ENCODE measurements around the gene MARCO.
"Not testable (repeated sequence)": the region's sequence is repeated elsewhere in the genome, so short reads cannot be mapped to it uniquely, and the experiment has no call there.

Gene MARCO

DNA sequence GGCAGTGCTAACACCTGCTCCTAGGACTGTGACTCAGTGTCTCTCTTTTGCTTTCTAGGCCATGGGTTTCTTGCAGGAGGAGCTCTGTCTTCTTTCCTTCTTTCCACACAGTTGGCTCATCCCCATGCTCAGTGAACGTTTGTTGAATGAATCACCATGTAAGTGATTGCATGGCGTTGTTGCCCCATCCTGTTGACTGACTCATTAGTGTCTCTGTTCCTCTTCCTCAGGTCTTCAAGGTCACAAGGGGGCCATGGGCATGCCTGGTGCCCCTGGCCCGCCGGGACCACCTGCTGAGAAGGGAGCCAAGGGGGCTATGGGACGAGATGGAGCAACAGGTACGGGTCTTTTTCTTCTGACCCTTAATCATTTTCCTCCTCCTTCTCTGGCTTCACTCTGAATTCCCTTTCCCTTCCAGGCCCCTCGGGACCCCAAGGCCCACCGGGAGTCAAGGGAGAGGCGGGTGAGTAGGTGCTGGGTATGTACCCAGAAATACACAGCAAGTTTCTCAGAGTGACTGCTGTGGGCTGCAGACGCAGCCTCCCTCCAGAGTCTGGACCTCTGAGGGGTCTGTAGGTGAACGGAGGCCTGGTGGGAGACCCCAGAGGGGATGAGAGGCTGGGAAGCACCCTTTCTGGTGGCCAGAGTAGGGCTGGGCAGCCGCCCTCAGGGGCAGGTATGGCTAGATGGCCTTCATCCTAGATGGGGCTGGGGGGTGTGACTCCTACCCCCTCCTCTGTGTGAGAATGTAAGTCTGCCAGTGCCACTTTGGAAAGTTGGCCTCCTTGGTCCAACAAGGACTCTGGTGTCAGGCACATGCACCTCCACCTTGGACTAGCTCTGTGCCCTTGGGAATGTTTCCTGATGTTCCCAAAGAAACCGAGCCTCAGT is 32.4 kb downstream of the MARCO start:
- no peak for DNase-seq (ENCODE audit: low read depth)

GRCh38 chr2:118975133-118975532 is 33.1 kb downstream of the MARCO start:
- no peak for DNase-seq (ENCODE audit: low read depth)

- DNase-seq (ENCODE audit: low read depth) = no peak
These were observed 36.1 kb downstream of the MARCO start for GRCh38 chr2:118978064-118978463.

GRCh38 chr2:118979152-118979861 is 37.3 kb downstream of the MARCO start:
- DNase-seq (ENCODE audit: low read depth) = no peak

- no peak for DNase-seq (ENCODE audit: low read depth)
These were observed 38.0 kb downstream of the MARCO start for GRCh38 chr2:118980022-118980421.

DNA sequence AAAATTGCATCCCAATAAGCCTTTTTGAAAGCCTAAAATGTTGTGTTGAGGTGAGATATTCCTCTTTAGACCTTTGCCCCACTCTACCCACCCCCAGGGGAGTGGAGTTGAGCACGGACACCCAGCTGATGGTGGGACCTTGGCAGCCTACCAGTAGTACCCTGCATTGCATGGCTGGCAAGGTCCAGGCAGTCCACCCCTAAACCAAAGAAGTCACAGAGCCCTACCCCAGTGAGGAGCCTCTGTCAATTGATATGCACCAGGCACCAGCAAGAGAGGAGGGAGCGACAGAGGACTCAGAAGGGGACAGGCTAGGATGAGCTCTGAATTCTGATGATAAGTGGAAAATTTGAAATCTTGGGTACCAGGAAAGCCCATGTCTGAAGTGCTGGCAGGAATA is 38.6 kb downstream of the MARCO start:
- no peak for DNase-seq (ENCODE audit: low read depth)

DNA sequence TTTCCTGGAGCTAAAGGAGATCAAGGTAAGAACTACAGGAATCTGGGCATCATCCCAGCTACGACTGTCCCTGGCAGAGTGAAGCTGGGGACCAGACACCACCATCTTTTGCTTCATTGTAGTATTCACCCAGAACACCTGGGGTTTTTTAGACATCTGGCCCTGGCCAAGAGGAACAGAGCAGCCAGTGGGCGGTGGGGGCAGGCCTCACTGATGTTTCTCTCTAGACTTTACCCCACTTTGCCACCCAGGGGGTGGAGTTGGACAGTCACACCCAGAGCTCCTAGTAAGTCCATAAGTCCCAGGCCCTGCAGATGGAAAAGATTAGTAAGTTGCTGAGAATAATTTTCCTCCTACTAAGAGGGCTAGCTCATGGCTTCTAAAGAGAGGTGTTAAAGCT is 39.6 kb downstream of the MARCO start:
- no peak for DNase-seq (ENCODE audit: low read depth)

GRCh38 chr2:118982039-118982438 is 40.0 kb downstream of the MARCO start:
- no peak for DNase-seq (ENCODE audit: low read depth)

GRCh38 chr2:118983133-118983532 is 41.1 kb downstream of the MARCO start:
- no peak for DNase-seq (ENCODE audit: low read depth)

- DNase-seq (ENCODE audit: low read depth) = no peak
These were observed 41.9 kb downstream of the MARCO start for GRCh38 chr2:118983915-118984314.

GRCh38 chr2:118986738-118987137 is 44.7 kb downstream of the MARCO start:
- DNase-seq (ENCODE audit: low read depth) = no peak

DNA sequence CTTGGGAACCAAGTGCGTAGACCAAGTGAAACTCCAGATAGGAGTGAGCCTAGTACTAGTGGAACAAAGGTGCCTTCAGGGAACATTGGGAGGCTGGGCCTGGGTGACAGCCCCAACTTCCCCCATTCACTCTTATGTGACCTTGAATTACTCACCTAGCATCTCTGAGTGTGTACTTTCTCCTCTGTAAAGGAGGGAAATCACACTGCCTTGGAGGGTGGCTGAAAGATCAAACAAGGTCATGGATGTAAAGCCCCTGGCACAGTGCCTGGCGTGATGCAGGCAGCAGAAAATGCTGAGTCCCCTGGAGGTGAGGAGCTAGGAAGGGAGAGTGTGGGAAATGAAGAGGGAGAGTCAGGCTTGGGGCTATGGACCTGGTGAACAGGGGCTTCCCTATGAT is 45.9 kb downstream of the MARCO start:
- no peak for DNase-seq (ENCODE audit: low read depth)

DNA sequence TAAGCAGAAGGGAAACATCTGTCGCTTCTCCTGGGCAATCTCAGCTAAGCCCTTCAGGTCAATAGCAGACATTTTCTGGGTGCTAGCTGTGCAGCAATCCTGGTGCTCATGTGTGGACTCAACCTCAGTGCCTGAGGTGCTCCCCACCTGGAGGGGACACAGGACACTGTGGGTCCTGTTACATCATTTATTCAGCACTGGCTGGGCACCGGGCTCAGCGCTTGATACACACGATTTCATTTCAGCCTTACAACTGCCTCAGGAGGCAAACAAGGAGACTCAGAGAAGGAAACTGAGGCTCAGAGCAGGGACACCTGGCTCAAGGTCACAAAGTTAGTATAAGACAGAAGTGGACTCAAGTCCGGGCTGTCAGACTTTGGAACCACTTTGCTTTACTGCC is 46.7 kb downstream of the MARCO start:
- DNase-seq (ENCODE audit: low read depth) = no peak

- DNase-seq (ENCODE audit: low read depth) = no peak
These were observed 47.5 kb downstream of the MARCO start for GRCh38 chr2:118989481-118989880.

GRCh38 chr2:118990757-118991545 is 49.0 kb downstream of the MARCO start:
- DNase-seq (ENCODE audit: low read depth) = no peak

GRCh38 chr2:118991554-118991953 is 49.6 kb downstream of the MARCO start:
- no peak for DNase-seq (ENCODE audit: low read depth)

DNA sequence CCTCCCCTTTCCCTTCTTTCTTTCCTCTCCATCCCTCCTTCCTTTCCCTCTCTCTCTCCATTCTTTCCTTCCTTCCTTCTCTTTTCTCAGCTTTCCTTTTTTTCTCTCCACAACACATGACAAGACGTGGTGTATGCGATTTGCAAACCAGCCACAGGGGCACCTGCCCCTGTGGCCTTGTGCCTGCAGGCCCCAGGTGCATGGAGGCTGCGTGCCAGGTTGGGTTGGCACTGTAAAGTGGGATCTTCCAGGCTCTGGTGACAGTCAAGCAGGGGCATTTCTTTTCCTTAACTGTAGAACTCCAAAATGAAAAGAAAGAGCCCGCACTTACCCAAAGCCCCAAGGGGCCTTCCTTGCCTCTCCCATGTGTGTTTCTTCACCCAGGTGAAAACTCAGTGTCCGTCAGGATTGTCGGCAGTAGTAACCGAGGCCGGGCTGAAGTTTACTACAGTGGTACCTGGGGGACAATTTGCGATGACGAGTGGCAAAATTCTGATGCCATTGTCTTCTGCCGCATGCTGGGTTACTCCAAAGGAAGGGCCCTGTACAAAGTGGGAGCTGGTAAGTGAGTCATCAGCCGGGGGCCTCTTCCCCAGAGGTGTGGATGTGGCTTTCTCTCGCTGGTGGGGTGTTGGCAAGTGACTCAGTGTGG is 50.9 kb downstream of the MARCO start:
- DNase-seq (ENCODE audit: low read depth) = no peak

GRCh38 chr2:118993392-118993752 is 51.4 kb downstream of the MARCO start:
- no peak for DNase-seq (ENCODE audit: low read depth)

GRCh38 chr2:118994172-118994700 is 52.2 kb downstream of the MARCO start:
- no peak for DNase-seq (ENCODE audit: low read depth)

GRCh38 chr2:118994778-118995177 is 52.8 kb downstream of the MARCO start:
- DNase-seq (ENCODE audit: low read depth) = no peak

GRCh38 chr2:119003856-119004255 is 61.9 kb downstream of the MARCO start:
- DNase-seq (ENCODE audit: low read depth) = not testable (repeated sequence)

DNA sequence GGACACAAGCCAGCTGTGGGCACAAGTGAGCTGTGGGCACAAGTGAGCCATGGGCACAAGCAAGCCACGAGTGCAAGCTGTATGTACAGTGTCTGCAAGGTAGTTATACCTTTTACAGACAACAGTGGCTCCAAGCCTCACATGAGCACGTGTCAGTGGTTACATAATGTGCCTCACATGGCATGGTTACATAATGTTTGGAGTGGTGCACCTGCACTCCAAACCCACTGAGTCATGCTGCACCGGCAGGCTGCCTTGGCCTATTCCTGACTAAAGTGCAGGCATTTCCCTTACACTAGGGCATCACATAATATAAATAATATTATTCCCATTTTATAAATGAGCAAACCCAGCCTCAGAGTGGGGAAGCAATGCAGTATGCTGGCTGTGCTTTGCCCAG is 62.6 kb downstream of the MARCO start:
- no peak for DNase-seq (ENCODE audit: low read depth)

Data from activated T-cell treated with anti-CD3 and anti-CD28 coated beads for 24 hours (primary cell).